Astrocyte of the spinal cord (primary cell): ENCODE data around the gene ERLEC1.
"Not testable (repeated sequence)": the region's sequence is repeated elsewhere in the genome, so short reads cannot be mapped to it uniquely, and the experiment has no call there.

Experiments used
- DNase-seq: peaks from one replicate; pipeline ENCODE4 v3.0.0; 2011; ENCODE audit warnings: low read depth, low spot score
- H3K4me3 ChIP-seq: 2 replicates; pipeline ENCODE4 v1.5.1; 2011; ENCODE audit warnings: low read depth, mild to moderate bottlenecking, low read length, moderate library complexity
- CTCF ChIP-seq: IDR thresholded peaks from 2 replicates; pipeline ENCODE4 v1.5.1; 2012; ENCODE audit warnings: low read depth, mild to moderate bottlenecking, low read length, inconsistent platforms
- in situ Hi-C: cut with HindIII; loops from 2 replicates; pipeline ENCODE4 v1.10.0; 2017; ENCODE audit warnings: low sequenced_read_pairs

Gene ERLEC1

GRCh38 chr2:53826587-53827397 lies 39.9 kb downstream of the ERLEC1 start:
- in situ Hi-C loops = no loop called here

GRCh38 chr2:53827398-53828175 lies 40.7 kb downstream of the ERLEC1 start:
- DNase-seq = peak; percentile 13
- no peak overlapping the region for H3K4me3 ChIP-seq
- in situ Hi-C loops = no loop called here
- no peak for TF ChIP-seq CTCF

More at GRCh38 chr2:53826587-53827397, 39.9 kb downstream of the ERLEC1 start:
- no peak overlapping the region for H3K4me3 ChIP-seq
- no peak for DNase-seq
- no peak for TF ChIP-seq CTCF

- DNase-seq = no peak
- no peak for TF ChIP-seq CTCF
- in situ Hi-C loops = no loop called here
- H3K4me3 ChIP-seq = no peak overlapping the region
Observed at GRCh38 chr2:53828331-53828730, 41.5 kb downstream of the ERLEC1 start.

- DNase-seq = no peak
- no peak for TF ChIP-seq CTCF
- in situ Hi-C loops = no loop called here
- no peak overlapping the region for H3K4me3 ChIP-seq
Observed at GRCh38 chr2:53829273-53829979, 42.6 kb downstream of the ERLEC1 start.

GRCh38 chr2:53829980-53830290 lies 43.1 kb downstream of the ERLEC1 start:
- DNase-seq, in situ Hi-C loops, H3K4me3 ChIP-seq: not testable (repeated sequence)

GRCh38 chr2:53840580-53840979 lies 53.7 kb downstream of the ERLEC1 start:
- in situ Hi-C loops = no loop called here
- H3K4me3 ChIP-seq = no peak overlapping the region
- TF ChIP-seq CTCF = no peak
- no peak for DNase-seq

GRCh38 chr2:53841651-53842050 lies 54.8 kb downstream of the ERLEC1 start:
- in situ Hi-C loops, H3K4me3 ChIP-seq: not testable (repeated sequence)

More at GRCh38 chr2:53841651-53842050, 54.8 kb downstream of the ERLEC1 start:
- DNase-seq = not testable (repeated sequence)
